ENCODE results near the gene ASCL1.

The ASCL1 gene

GRCh38 chr12:102957339-102958050, at the start of gene ASCL1:
Gene ASCL1 (plus strand): TSS chr12:102957674. CDS start chr12:102958245, 571 bp downstream.
- DNase-seq, result no peak

- no peak for DNase-seq
These were observed 49.6 kb upstream of the ASCL1 start for GRCh38 chr12:102907918-102908317.

- DNase-seq, result no peak
These were observed 47.3 kb upstream of the ASCL1 start for GRCh38 chr12:102910137-102910536.

DNA sequence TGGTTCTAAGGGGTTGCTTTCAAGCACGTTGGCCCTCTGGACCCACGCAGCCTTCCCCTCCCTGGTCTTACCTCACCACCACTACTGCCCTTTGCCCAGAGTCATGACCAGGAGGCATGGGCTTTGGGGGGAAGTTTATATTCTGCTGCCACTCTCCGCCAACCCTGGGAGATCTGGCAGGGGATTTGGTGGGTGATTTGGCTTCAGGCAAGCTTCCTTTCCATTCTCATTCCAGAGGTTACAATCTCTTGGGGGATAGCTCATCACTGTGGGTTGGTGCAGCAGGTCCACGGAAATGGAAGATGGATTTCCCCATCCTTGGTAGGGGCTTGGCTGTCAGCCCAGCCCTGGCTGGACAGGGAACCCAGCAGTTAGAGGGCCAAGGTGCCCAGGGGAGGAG, 46.7 kb upstream of the ASCL1 start:
- no peak for DNase-seq

GRCh38 chr12:102911320-102911719, 46.2 kb upstream of the ASCL1 start:
- no peak for DNase-seq

- no peak for DNase-seq
These were observed 45.2 kb upstream of the ASCL1 start for GRCh38 chr12:102912258-102912657.

DNA sequence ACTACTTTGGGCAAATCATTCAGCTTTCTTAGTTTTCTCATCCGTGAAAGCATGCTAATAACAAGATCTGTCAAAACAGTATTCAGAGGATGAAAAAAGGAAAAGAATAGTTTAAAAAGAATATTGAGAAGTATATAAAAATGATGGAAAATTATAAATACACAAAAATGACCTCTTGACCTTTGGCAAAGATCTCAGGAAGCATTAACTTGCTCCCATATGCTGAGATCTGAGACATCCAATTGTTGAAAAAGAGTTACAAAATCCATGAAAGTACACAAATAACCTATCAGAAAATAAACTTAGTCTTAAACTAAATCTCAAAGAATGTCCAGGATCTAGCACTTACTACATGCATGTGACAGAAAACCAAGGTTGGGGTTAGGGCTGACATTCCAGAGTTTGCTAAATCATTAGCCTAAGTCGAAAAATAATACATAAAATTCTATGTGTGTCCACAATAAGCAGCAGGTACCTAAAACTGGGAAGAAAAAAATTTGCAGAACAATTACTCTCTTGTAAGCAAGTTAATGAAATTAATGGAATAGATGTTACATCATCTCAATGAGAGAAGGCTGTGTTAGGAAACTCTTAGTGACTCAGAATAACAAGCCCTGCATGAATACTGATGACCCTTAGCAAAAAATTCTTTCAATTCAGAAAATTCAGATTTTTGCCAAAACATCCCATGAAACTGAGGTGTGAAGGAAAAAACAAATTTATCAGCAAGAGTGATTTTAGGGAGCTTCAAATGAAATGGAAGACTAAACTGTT, 43.8 kb upstream of the ASCL1 start:
- no peak for DNase-seq

DNA sequence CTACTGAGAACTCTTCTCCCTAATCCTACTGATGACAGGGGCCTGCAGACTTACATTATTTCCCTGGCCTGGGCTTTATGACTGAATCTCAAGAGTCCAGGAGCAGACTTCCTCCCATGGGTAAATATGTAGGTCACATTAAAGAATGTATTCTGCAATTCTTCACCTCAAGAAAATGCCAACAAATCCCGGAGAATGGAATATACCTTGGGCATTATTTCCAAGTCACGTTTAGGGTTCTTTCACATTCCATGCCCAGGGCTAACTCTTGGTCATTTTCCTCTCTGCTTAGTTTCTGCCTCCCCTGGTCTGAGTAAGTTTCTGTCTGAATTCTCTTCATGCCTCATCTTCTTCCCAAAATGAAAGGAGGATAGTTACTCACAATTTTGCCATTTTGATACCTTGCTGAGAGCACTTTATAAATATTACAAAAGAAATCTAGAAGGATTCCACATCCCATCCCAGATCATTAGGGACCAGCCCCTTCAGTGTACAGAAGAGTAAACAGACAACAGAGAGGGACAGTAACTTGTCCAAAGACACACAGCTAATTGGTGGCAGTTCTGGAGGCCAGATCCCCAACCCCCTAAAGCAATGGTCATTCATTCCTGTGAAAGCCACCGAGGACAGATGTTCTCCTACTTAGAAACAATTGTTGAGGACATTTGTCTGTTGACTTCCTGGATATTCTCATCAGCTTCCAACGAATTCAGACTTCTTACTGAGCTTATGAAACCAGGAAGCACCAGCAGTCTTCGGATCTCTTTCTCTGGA, 41.0 kb upstream of the ASCL1 start:
- DNase-seq, result no peak

DNA sequence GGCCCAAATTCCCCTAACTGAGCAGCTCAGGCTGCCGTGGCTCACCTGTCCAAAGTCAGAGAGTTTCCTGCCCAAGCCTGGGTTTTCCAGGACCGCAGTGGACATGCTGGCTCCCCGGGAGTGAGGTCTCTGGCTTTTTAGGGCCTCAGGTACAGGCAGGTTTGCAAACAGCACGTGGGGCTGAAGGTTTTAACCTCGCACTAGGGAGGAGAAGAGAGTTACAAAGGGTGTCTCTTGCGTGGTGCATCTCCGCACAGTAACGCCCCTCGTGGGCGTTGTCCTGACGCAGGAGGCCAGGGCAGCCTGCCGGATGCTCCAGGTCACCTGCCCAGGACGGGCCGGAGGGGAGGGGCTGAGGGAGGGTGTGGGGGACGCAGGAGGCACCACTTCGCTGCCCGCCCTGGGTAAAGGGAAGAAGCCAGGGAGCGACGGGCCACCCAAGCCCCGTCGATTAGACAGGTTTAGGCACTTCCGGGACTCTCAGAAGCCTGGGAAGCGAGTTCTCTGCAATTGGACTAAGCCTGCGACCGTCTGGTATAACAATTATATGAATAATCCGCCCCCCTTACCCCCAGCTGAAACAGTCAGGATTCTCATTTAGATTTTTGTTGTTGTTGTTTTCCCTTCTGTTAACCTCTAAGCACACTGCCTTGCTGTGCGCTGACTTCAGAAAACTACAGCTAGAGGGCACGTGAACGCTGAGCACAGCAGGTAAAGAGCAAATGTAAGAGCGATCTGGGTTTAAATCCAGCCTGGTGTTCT, 40.3 kb upstream of the ASCL1 start, which contains the start of gene PAH:
Gene PAH (minus strand): TSS at position 219 of the 762 bp plus-strand sequence. CDS start 114 bp downstream, at position 105.
- DNase-seq, result no peak

DNA sequence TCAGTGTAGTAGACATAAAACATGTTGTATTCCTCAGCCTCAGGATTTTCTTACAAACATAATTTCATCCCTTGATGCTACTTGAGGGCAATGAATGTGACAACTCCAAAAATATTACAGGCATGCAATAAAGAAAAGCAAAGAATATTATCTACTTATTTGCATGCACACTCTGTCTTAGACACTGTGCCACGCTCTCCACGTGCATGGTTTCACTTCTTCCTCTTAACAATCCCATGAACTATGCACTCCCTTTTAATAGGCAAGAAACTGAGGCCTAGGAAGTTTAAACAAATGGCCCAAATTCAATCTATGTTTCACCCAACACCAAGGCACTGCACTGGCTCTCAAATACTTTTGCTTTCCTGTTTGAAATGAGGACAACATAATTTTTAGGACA, 38.6 kb upstream of the ASCL1 start:
- DNase-seq, result no peak

DNA sequence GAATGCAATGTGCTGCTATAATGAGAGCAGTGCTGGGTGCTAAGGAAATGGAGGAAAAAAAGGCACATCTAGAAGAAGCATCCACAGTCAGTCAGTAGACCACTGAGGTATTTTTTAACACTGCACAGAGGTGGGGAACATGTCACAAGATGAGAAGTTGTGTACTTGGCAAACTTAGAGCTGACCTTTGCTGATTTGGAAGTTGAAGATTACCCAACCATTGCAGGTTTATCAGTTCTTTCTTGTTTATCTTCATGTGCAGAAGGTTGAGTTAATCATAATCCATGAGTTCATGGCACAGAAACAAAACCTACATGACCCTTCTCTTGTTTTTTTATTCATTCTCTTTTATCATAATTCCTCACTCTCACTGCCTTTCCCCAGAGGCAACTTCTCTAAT, 37.2 kb upstream of the ASCL1 start:
- DNase-seq, result no peak

DNA sequence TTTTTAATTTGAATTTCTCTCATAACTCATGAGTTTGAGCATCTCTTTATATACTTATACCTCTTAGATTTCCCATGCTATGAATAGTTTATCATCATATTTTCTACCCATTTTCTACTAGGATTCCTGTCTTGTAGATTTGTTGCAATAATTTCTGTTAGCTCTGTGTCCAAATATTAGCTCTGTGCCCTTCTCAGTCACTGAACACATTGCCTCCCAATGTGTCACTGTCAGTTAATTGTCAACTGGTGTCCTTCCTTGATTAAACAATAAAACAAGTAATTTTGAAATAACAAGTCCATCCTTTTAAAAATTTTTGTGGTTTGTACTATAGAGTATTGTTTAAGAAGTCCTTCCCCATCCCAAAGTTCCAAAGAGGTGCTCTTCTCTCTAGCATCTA, 36.2 kb upstream of the ASCL1 start:
- DNase-seq, result no peak

DNA sequence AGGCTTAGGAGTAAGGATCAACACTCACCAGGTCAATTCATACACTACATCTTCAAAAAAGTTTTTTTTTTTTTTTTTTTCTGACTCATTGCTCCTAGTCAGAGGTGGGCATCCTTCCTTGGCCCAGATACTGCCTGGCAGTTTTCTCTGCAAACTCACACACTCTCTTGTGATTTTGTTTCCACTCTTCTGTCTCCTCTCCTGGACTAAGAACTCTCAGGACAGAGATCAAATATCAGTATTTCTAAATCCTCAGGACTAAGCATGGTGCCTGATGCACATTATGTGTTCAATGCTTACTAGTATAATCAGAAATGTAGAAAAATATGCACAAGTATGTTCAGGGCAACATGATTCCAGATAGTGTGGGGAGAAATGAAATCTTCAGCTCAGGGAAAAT, 30.3 kb upstream of the ASCL1 start:
- no peak for DNase-seq

DNA sequence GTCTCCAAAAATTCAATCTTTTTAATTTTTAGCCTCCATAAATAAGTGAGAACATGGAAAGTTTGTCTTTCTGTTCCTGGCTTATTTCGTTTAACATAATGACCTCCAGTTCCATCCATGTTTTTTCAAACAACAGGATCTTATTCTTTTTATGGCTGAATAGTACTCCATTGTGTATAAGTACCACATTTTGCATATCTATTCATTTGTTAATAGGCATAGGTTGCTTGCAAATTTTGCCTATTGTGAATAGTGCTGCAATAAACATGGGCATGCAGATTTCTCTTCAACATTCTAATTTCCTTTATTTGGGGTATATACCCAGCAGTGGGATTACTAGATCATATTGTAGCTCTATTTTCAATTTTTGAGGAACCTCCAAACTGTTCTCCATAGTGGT, 24.3 kb upstream of the ASCL1 start:
- DNase-seq, result no peak

DNA sequence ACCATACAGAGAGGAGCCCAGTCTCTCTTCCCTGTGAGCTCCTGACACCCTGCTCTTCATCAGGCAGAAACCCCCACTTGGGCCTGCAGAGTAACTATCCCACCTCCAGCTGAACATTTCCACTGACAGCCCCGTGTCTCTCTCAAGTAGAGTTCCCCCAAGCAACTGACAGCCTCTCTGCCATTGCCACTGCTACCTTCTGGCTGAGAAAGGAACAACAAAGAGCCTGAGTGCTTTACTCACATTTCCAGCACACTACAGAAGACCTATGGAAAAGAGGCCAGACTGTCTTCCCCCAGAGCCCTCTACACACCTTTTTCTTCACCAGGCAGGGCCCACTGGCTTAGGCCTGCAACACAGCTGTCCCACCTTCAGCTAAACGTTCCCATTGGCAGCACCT, 18.4 kb upstream of the ASCL1 start:
- DNase-seq, result no peak

GRCh38 chr12:102939670-102940222, 17.7 kb upstream of the ASCL1 start:
- no peak for DNase-seq

DNA sequence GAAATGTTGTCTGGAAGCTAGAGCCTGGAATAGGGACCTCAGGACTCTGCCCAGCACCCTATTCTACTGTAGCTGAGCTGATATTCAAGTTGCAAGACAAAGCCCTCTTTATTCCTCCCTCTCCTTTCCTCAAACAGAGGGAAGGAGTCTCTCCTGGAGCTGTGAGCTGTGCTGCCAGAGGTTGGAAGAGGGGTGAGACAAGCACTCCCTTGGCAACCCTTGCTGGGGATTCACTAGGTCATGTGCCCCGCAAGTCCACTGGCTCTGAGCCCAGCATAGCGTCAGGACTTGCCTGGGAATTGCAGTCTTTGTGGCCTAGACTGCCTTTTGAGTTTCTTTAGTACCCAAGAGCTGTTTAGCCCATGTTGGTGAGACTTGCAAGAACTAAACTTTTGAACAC, 11.4 kb upstream of the ASCL1 start:
- DNase-seq, result no peak

DNA sequence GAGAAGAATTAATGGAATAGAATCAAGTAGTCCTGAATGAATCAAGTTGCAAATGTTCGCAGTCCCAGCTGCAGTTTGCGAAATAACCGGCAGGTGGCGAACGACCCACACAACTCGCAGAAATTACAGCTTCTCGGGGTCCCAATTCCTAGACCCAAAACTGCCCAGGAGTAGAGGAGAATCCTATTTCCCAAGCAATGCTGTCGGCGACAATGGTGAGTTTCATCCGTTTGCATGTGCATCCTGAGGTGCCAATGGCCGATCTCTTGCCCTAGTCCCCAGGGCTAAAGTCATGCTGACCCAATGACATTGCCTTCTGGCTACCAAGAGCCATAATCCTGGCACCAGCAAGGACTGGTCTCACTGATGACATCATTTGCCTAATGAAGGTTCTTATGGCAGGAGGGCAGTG, 8.5 kb upstream of the ASCL1 start:
- peak; percentile 52 for DNase-seq

DNA sequence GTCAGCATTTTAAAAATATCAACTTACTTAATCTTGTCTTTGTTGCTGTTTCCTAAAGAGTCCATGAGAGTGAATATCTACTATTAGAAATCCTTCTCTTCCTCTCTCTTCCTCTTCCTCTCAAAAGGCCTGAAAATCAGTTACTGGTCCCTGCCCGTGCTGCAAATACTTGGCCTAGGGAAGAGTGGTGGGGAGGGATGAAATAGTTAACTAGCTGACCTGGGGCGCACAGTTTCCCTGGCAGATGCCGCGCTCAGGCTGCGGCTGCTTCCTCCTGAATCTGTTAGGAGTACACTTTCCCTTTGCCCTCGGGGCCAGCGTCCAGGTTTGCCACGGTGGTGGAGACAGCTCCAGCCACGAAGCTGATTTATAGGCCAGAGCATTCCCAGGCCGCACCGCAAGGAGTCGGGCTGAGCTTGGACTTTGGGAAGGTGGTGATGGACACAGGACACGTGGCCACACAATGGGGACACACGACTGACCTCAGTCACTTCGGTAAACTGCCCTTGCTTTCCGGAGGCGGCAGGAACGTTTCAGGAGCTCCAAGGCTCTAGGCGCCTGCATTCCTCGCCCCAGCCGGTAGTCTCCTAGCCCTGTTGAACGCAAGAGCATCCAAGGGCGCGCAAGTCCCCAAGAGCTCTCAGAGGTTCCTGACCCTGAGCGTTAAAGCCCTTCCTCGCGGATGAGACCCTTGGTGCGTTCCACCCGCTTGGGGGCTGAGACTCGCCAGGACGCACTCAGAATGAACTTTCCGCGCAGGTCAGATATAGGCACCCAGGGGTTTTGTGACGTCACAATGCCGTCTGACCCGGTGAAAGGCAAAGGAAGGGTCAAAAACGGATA, 7.1 kb upstream of the ASCL1 start:
- no peak for DNase-seq

- DNase-seq, result no peak
These were observed 6.4 kb upstream of the ASCL1 start for GRCh38 chr12:102950950-102951619.

GRCh38 chr12:102951841-102952240, 5.6 kb upstream of the ASCL1 start:
- no peak for DNase-seq

Measured in activated CD4-positive, alpha-beta T cell treated with anti-CD3 and anti-CD28 coated beads, Interleukin-2, amount 50 U/mL, for 1 hour (primary cell).